Loucy (cell line): Measurements from ENCODE around the gene BNIP3.

Source experiments
- H2AFZ ChIP-seq: fragments of 200-600 bp; sonication (generic); 2 replicates; pipeline ENCODE4 v1.6.0; 2016; ENCODE audit warnings: antibody characterized with exemption, mild to moderate bottlenecking, low read length, moderate library complexity
- H3F3A ChIP-seq: fragments of 200-600 bp; 2 replicates; pipeline ENCODE4 v1.6.0; 2016; ENCODE audit warnings: antibody characterized with exemption, low read depth, mild to moderate bottlenecking
- H3K27me3 ChIP-seq: fragments of 200-600 bp; sonication (generic); 2 replicates; pipeline ENCODE4 v1.6.1; 2014; ENCODE audit warnings: low read length, mild to moderate bottlenecking; ENCODE audit not compliant: insufficient read depth, poor library complexity, severe bottlenecking
- H3K36me3 ChIP-seq: fragments of 200-600 bp; sonication (generic); 2 replicates; pipeline ENCODE4 v1.6.1; 2016; ENCODE audit warnings: low read length; ENCODE audit not compliant: insufficient read depth
- H3K4me1 ChIP-seq: fragments of 200-600 bp; sonication (generic); 2 replicates; pipeline ENCODE4 v1.5.1; 2014; ENCODE audit warnings: low read length, mild to moderate bottlenecking; ENCODE audit not compliant: insufficient read depth, poor library complexity, severe bottlenecking
- H3K4me2 ChIP-seq: fragments of 200-600 bp; sonication (generic); 2 replicates; pipeline ENCODE4 v1.6.0; 2014; ENCODE audit warnings: antibody characterized with exemption, low read length, low read depth, mild to moderate bottlenecking; ENCODE audit not compliant: poor library complexity, severe bottlenecking
- H3K4me3 ChIP-seq: fragments of 200-600 bp; sonication (generic); 2 replicates; pipeline ENCODE4 v1.5.1; 2014; ENCODE audit warnings: low read length, mild to moderate bottlenecking, mixed read lengths; ENCODE audit not compliant: poor library complexity, severe bottlenecking
- H3K79me2 ChIP-seq: fragments of 200-600 bp; sonication (generic); 2 replicates; pipeline ENCODE4 v1.6.1; 2014; ENCODE audit warnings: low read length; ENCODE audit not compliant: insufficient read depth
- H3K9ac ChIP-seq: fragments of 200-600 bp; sonication (generic); 2 replicates; pipeline ENCODE4 v1.6.0; 2014; ENCODE audit warnings: mild to moderate bottlenecking, low read depth, low read length, moderate library complexity; ENCODE audit not compliant: poor library complexity, severe bottlenecking
- H3K9me2 ChIP-seq: fragments of 200-600 bp; sonication (generic); replicated peaks from 2 replicates; pipeline ENCODE4 v1.6.1; 2016; ENCODE audit warnings: low read depth, low read length, mixed read lengths
- H3K9me3 ChIP-seq: fragments of 200-600 bp; sonication (generic); 2 replicates; pipeline ENCODE4 v1.6.1; 2014; ENCODE audit warnings: mild to moderate bottlenecking, antibody characterized with exemption, low read length, low read depth; ENCODE audit not compliant: insufficient read depth
- H4K20me1 ChIP-seq: fragments of 200-600 bp; sonication (generic); 2 replicates; pipeline ENCODE4 v1.6.0; 2014; ENCODE audit warnings: antibody characterized with exemption, low read length, mild to moderate bottlenecking; ENCODE audit not compliant: insufficient read depth, poor library complexity, severe bottlenecking
- EZH2phosphoT487 ChIP-seq: fragments of 200-600 bp; IDR thresholded peaks from 2 replicates; pipeline ENCODE4 v1.6.1; 2018; ENCODE audit warnings: antibody characterized with exemption, mild to moderate bottlenecking, moderate library complexity, borderline replicate concordance
- TF ChIP-seq, protein P1 (sequence below): fragments of 200-600 bp; sonication (generic); conservative IDR thresholded peaks from 2 replicates; pipeline ENCODE4 v1.5.1; 2014; ENCODE audit warnings: mild to moderate bottlenecking, antibody characterized with exemption, low read length

The BNIP3 gene

DNA sequence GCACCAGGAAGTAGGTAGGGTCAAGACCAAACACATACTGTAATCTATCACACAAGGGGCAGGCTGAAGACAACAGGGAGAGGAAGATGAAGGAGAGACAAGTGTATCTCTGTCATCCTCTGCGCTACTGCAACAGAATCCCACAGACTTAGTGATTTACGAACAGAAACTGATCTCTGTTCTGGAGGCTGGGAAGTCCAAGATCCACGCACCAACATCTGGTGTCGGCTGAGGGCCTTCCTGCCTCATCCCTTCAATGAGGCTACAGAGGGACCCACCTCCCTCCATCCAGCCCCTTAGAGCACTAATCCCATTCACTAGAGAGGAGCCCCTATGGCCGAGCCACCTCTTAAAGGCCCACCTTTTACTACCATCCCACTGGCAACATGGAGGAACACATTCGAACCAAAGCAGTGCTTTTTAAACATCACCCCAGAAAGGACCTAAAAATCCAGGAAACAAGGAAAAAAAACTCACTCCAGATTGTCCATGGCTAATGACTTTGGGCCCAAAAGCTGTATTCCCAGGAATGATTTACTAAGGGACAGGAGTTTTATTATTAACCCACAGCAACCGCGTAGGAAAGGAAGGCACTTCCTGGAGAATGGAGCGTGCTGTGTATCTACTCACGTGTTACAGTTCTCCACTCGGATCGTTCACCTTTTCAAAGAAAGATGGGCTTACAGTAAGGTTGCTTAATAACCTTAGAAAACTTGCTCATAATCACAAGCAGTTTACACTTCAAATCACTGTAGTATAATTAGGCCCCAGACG, 4.2 kb downstream of the BNIP3 start:
- TF ChIP-seq, protein P1, sequence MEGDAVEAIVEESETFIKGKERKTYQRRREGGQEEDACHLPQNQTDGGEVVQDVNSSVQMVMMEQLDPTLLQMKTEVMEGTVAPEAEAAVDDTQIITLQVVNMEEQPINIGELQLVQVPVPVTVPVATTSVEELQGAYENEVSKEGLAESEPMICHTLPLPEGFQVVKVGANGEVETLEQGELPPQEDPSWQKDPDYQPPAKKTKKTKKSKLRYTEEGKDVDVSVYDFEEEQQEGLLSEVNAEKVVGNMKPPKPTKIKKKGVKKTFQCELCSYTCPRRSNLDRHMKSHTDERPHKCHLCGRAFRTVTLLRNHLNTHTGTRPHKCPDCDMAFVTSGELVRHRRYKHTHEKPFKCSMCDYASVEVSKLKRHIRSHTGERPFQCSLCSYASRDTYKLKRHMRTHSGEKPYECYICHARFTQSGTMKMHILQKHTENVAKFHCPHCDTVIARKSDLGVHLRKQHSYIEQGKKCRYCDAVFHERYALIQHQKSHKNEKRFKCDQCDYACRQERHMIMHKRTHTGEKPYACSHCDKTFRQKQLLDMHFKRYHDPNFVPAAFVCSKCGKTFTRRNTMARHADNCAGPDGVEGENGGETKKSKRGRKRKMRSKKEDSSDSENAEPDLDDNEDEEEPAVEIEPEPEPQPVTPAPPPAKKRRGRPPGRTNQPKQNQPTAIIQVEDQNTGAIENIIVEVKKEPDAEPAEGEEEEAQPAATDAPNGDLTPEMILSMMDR, result no peak
- TF ChIP-seq EZH2phosphoT487, result no peak
- peaks cover 10% of the 10 kb centered on the region for H3K4me1 ChIP-seq
- no peaks in the 10 kb centered on the region for H3K36me3 ChIP-seq
- no peaks in the 10 kb centered on the region for H3K79me2 ChIP-seq
- H3K9me3 ChIP-seq, result no peaks in the 10 kb centered on the region
- no peaks in the 10 kb centered on the region for H3K9me2 ChIP-seq
- H4K20me1 ChIP-seq, result no peaks in the 10 kb centered on the region
- no peak overlapping the region for H3K4me2 ChIP-seq
- H2AFZ ChIP-seq, result no peak overlapping the region
- no peak overlapping the region for H3K4me3 ChIP-seq
- H3F3A ChIP-seq, result no peaks in the 10 kb centered on the region
- no peak overlapping the region for H3K9ac ChIP-seq
- H3K27me3 ChIP-seq, result no peaks in the 10 kb centered on the region

DNA sequence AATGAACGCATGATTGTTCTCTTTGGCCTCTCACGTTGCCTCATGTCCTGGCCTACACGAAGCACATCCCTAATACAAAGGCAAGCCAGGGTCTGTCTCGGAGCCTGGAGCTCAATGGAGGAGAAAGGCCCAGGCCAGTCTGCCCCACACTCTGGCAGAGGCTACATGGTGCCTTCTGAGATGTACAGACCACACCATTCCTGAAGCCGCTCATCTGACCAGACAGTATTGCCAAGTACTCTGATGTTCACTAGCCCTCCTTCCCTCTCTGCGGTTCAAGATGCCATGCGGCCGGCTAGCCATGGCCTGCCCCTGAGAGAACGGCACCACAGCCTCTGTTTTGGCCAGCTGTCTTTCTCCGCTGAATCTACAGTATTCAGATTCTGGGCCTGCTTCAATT, 5.9 kb downstream of the BNIP3 start:
- H3K36me3 ChIP-seq, result no peaks in the 10 kb centered on the region

DNA sequence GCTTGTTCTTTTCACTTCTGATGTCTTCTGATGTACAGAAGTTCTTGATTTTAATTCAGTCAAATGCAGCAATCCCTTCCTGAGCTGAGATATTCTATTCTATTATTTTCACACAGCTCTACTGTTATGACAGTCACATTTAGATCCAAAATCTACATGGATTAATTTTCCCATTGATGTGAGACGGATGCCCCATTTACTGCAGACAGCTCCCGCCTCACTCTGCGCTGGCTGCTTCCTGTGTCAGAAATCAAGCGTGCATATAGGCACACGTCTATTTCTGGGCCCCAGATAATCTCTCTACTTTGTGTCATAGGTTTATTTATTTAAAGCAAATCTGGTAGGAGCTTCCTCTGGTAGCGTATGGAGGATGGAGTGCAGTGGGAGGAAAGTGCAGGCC, 6.7 kb downstream of the BNIP3 start:
- Histone ChIP-seq H3K27me3 (no peaks in the 10 kb centered on the region), H3K79me2 (no peaks in the 10 kb centered on the region), H3K4me2 (no peak overlapping the region), H3F3A (no peaks in the 10 kb centered on the region), H3K36me3 (no peaks in the 10 kb centered on the region), H3K4me1 (peaks cover 20% of the 10 kb centered on the region), H3K4me3 (no peak overlapping the region), H2AFZ (no peak overlapping the region), H3K9ac (no peak overlapping the region), H3K9me3 (no peaks in the 10 kb centered on the region), H3K9me2 (no peaks in the 10 kb centered on the region), H4K20me1 (no peaks in the 10 kb centered on the region)
- TF ChIP-seq, protein P1, result no peak
- no peak for TF ChIP-seq EZH2phosphoT487

More for the DNA sequence above, 5.9 kb downstream of the BNIP3 start:
- Histone ChIP-seq H4K20me1 (no peaks in the 10 kb centered on the region), H3K27me3 (no peaks in the 10 kb centered on the region), H3K4me2 (no peak overlapping the region), H3K4me3 (no peak overlapping the region), H3F3A (no peaks in the 10 kb centered on the region), H3K4me1 (peaks cover 20% of the 10 kb centered on the region), H3K9me2 (no peaks in the 10 kb centered on the region), H3K79me2 (no peaks in the 10 kb centered on the region), H2AFZ (no peak overlapping the region), H3K9me3 (no peaks in the 10 kb centered on the region), H3K9ac (no peak overlapping the region)
- TF ChIP-seq, protein P1, result no peak
- TF ChIP-seq EZH2phosphoT487, result no peak
